HepG2 (cell line): ENCODE results near the gene GRM7. TPM values are rescaled to one million over a fixed set of nuclear protein-coding genes. Genes with fewer than 3 reads are reported as not detected.

ENCODE experiments used
- ATAC-seq: fragments of 200-7000 bp; cut with Tn5 transposase; 3 replicates; pipeline ENCODE4 v1.9.1; 2020; ENCODE audit warnings: mild to moderate bottlenecking, moderate library complexity
- BruUV-seq: library from RNA; stranded (reverse); fragments of 400-500 nt; replicated peaks from 2 replicates; lab custom pipeline; 2021; lab: Mats Ljungman, UMichigan
- CTCF ChIA-PET: fragments of 300-600 bp; formaldehyde crosslinking; extraction: SDS; loops from one replicate; lab custom pipeline; 2021; ENCODE audit warnings: low total read pairs, inconsistent platforms, low intra/inter-chr PET ratio; lab: Yijun Ruan, JAX
- POLR2A ChIA-PET: fragments of 350-600 bp; sonication (Branson Sonifier 250); formaldehyde crosslinking; loops from one replicate; lab custom pipeline; 2020; ENCODE audit warnings: antibody characterized with exemption, inconsistent platforms; lab: Yijun Ruan, JAX
- DNase-seq: peaks from one replicate; pipeline ENCODE4 v3.0.0-alpha.2; 2015; ENCODE audit warnings: low spot score
- FAIRE-seq: peaks from 3 replicates; lab custom pipeline; 2011; peaks lifted over from hg19 to GRCh38; lab: Jason Lieb, UNC
- H2AFZ ChIP-seq: one replicate; pipeline ENCODE4 v1.6.1; 2011; ENCODE audit warnings: low read length, inconsistent platforms
- H3K27ac ChIP-seq: fragments of 300-600 bp; 3 replicates; pipeline ENCODE4 v1.8.0; 2011; ENCODE audit warnings: mixed run types, mild to moderate bottlenecking, mixed read lengths, low read length, inconsistent platforms; ENCODE audit not compliant: insufficient read depth; ENCODE audit errors: extremely low read length
- H3K27me3 ChIP-seq, 2 experiments: fragments of 200-600 bp in 1 of 2; 2 replicates in 1 of 2; 3 replicates in 1 of 2; pipeline versions ENCODE4 v1.6.0 to v1.8.0; 2011; ENCODE audit warnings: low read length in 2 of 2, mild to moderate bottlenecking in 2 of 2, moderate library complexity in 2 of 2, inconsistent platforms in 1 of 2; ENCODE audit not compliant: insufficient read depth in 2 of 2, control insufficient read depth in 1 of 2
- H3K36me3 ChIP-seq, 2 experiments: fragments of 200-600 bp in 1 of 2; replicated peaks in 1 of 2; 2 replicates in 1 of 2; 3 replicates in 1 of 2; pipeline versions ENCODE4 v1.5.1 to v1.8.0; 2011; ENCODE audit warnings: low read length in 2 of 2, inconsistent platforms in 1 of 2; ENCODE audit not compliant: insufficient read depth in 2 of 2, control insufficient read depth in 1 of 2
- H3K4me1 ChIP-seq: 2 replicates; pipeline ENCODE4 v1.5.1; 2012; ENCODE audit warnings: low read length, inconsistent platforms; ENCODE audit not compliant: insufficient read depth
- H3K4me2 ChIP-seq: 2 replicates; pipeline ENCODE4 v1.6.0; 2011; ENCODE audit warnings: low read depth, low read length, inconsistent platforms
- H3K4me3 ChIP-seq, 3 experiments: fragments of 200-600 bp in 1 of 3; sonication (generic), shearing (Covaris generic) in 1 of 3; replicated peaks in 1 of 3; 2 replicates each; pipeline ENCODE4 v1.5.1; 2011 to 2016; ENCODE audit warnings: low read length in 3 of 3, inconsistent platforms in 2 of 3, low read depth in 2 of 3, mild to moderate bottlenecking in 2 of 3, control low read depth in 1 of 3, mixed read lengths in 1 of 3; ENCODE audit not compliant: insufficient read depth in 1 of 3
- H3K79me2 ChIP-seq: one replicate; pipeline ENCODE4 v1.6.1; 2011; ENCODE audit warnings: low read length, inconsistent platforms; ENCODE audit not compliant: insufficient read depth
- H3K9ac ChIP-seq: 2 replicates; pipeline ENCODE4 v1.6.0; 2011; ENCODE audit warnings: mild to moderate bottlenecking, low read depth, low read length, inconsistent platforms; ENCODE audit not compliant: insufficient read depth
- H3K9me3 ChIP-seq: 2 replicates; pipeline ENCODE4 v1.5.1; 2012; ENCODE audit warnings: mild to moderate bottlenecking, low read length
- H4K20me1 ChIP-seq: 2 replicates; pipeline ENCODE4 v1.6.0; 2011; ENCODE audit warnings: inconsistent platforms, mild to moderate bottlenecking, low read length, moderate library complexity; ENCODE audit not compliant: insufficient read depth
- EZH2 ChIP-seq: conservative IDR thresholded peaks from 2 replicates; pipeline ENCODE4 v1.6.1; 2012; ENCODE audit warnings: mild to moderate bottlenecking, low read depth, low read length, moderate library complexity
- GZF1 ChIP-seq: sonication (generic); formaldehyde crosslinking; IDR thresholded peaks from 2 replicates; pipeline ENCODE4 v1.5.1; 2020; ENCODE audit warnings: mild to moderate bottlenecking, missing genetic modification reagents
- MED1 ChIP-seq: sonication (generic); formaldehyde crosslinking; IDR thresholded peaks from 2 replicates; pipeline ENCODE4 v1.4.0; 2020; ENCODE audit warnings: missing genetic modification reagents
- NCOA2 ChIP-seq: sonication (generic); formaldehyde crosslinking; IDR thresholded peaks from 2 replicates; pipeline ENCODE4 v1.8.0; 2022; ENCODE audit warnings: inconsistent platforms
- NFAT5 ChIP-seq: sonication (generic); formaldehyde crosslinking; IDR thresholded peaks from 2 replicates; pipeline ENCODE4 v1.4.0; 2020; ENCODE audit warnings: missing genetic modification reagents
- NR0B2 ChIP-seq: sonication (generic); formaldehyde crosslinking; IDR thresholded peaks from 2 replicates; pipeline ENCODE4 v1.4.0; 2020; ENCODE audit warnings: mild to moderate bottlenecking, missing genetic modification reagents
- SP2 ChIP-seq: sonication (generic); formaldehyde crosslinking; IDR thresholded peaks from 2 replicates; pipeline ENCODE4 v1.5.1; 2020; ENCODE audit warnings: mild to moderate bottlenecking, missing genetic modification reagents
- WGBS: methylation state at CpG from one replicate; pipeline ENCODE4 v1.1.6; 2017; ENCODE audit warnings: low lambda C conversion rate; 5-methylcytosine and 5-hydroxymethylcytosine counted together
- in situ Hi-C: cut with HindIII; loops from 2 replicates; pipeline ENCODE4 v1.10.0; 2017; ENCODE audit warnings: low pct_unique_long_range_greater_than_20kb; ENCODE audit not compliant: extremely low pct_ligation_motif_present
- intact Hi-C: fragments of 100-400 bp; cut with micrococcal nuclease; formaldehyde crosslinking; loops from one replicate; pipeline ENCODE4 v1.10.0; 2022; ENCODE audit not compliant: unreplicated experiment
- polyA plus RNA-seq, 8 experiments: library from polyadenylated mRNA; depleted of rRNA in 3 of 8; stranded (reverse) in 7 of 8; unstranded in 1 of 8; fragments of >200 nt; fragmentation: Illumina TruSeq in 4 of 8; extraction: Trizol in 4 of 8; gene quantifications; 2 replicates each; pipeline versions ENCODE4 v1.2.1 to v1.2.3, GENCODE V29; 2011 to 2016; ENCODE audit warnings: low read depth in 4 of 8, missing spikeins in 1 of 8, mixed read lengths in 1 of 8; ENCODE audit not compliant: insufficient read depth in 1 of 8
- total RNA-seq, 5 experiments: library from RNA; depleted of rRNA; stranded (reverse); fragments of >200 nt; fragmentation: Illumina TruSeq; extraction: Trizol; gene quantifications; 2 replicates each; pipeline ENCODE4 v1.2.3, GENCODE V29; 2016; ENCODE audit warnings: low read depth in 1 of 5
- TF ChIP-seq, protein P1 (sequence below): sonication (generic); formaldehyde crosslinking; IDR thresholded peaks from 2 replicates; pipeline ENCODE4 v1.8.0; 2022; ENCODE audit warnings: low read depth, missing genetic modification reagents
- TF ChIP-seq, protein P2 (sequence below): sonication (generic); formaldehyde crosslinking; conservative IDR thresholded peaks from 2 replicates; pipeline ENCODE4 v1.5.0; 2020; ENCODE audit warnings: missing genetic modification reagents
- TF ChIP-seq, protein P3 (sequence below): sonication (generic); formaldehyde crosslinking; IDR thresholded peaks from 2 replicates; pipeline ENCODE4 v1.5.0; 2020; ENCODE audit warnings: missing genetic modification reagents, mild to moderate bottlenecking, borderline replicate concordance

Gene GRM7
- total and polyA plus RNA-seq, 2 of the 13 experiments (the other 11 are each of a cell fraction or from before 2014, with no cell fraction given), result not detected

- TF ChIP-seq, protein P1, sequence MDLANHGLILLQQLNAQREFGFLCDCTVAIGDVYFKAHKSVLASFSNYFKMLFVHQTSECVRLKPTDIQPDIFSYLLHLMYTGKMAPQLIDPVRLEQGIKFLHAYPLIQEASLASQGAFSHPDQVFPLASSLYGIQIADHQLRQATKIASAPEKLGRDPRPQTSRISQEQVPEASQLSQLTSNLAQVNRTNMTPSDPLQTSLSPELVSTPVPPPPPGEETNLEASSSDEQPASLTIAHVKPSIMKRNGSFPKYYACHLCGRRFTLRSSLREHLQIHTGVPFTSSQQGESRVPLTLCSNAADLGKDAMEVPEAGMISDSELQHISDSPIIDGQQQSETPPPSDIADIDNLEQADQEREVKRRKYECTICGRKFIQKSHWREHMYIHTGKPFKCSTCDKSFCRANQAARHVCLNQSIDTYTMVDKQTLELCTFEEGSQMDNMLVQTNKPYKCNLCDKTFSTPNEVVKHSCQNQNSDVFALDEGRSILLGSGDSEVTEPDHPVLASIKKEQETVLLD, result no peak
Measured at GRCh38 chr3:6827453-6827852, 33.5 kb upstream of the GRM7 start (continued).

- DNase-seq (no peak), ATAC-seq (no peak), FAIRE-seq (no peak)
- Histone ChIP-seq H3K79me2 (no peaks in the 10 kb centered on the region), H3K4me3 (no peak overlapping the region), H3K9ac (no peak overlapping the region), H3K36me3 (no peaks in the 10 kb centered on the region), H4K20me1 (no peaks in the 10 kb centered on the region), H3K9me3 (peaks cover 55% of the 10 kb centered on the region; the same call in 1 of the 2 replicates), H2AFZ (no peak overlapping the region), H3K4me1 (no peaks in the 10 kb centered on the region), H3K27ac (no peak overlapping the region), H3K4me2 (no peak overlapping the region), H3K27me3 (no peaks in the 10 kb centered on the region)
- in situ Hi-C loops, result no loop called here
- 3% methylated on average over 1 of the region's 1 CpG for WGBS
- CTCF ChIA-PET, result no interaction called here
- intact Hi-C loops, result no loop called here
- POLR2A ChIA-PET, result no interaction called here
- BruUV-seq, result no TSS peak
- TF ChIP-seq SP2 (CRISPR knock-in tag), result no peak
- no peak for TF ChIP-seq NFAT5 (CRISPR knock-in tag)
- TF ChIP-seq GZF1 (CRISPR knock-in tag), result no peak
- no peak for TF ChIP-seq NCOA2
- no peak for TF ChIP-seq MED1 (CRISPR knock-in tag)
- TF ChIP-seq, protein P2, sequence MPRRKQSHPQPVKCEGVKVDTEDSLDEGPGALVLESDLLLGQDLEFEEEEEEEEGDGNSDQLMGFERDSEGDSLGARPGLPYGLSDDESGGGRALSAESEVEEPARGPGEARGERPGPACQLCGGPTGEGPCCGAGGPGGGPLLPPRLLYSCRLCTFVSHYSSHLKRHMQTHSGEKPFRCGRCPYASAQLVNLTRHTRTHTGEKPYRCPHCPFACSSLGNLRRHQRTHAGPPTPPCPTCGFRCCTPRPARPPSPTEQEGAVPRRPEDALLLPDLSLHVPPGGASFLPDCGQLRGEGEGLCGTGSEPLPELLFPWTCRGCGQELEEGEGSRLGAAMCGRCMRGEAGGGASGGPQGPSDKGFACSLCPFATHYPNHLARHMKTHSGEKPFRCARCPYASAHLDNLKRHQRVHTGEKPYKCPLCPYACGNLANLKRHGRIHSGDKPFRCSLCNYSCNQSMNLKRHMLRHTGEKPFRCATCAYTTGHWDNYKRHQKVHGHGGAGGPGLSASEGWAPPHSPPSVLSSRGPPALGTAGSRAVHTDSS (CRISPR knock-in tag), result no peak
- TF ChIP-seq, protein P3, sequence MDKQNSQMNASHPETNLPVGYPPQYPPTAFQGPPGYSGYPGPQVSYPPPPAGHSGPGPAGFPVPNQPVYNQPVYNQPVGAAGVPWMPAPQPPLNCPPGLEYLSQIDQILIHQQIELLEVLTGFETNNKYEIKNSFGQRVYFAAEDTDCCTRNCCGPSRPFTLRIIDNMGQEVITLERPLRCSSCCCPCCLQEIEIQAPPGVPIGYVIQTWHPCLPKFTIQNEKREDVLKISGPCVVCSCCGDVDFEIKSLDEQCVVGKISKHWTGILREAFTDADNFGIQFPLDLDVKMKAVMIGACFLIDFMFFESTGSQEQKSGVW (CRISPR knock-in tag), result no peak
- no peak for TF ChIP-seq EZH2
- no peak for TF ChIP-seq NR0B2 (CRISPR knock-in tag)
Measured at GRCh38 chr3:6844723-6845122, 16.2 kb upstream of the GRM7 start.
